ENCODE measurements around the gene C17orf100. TPM values are rescaled to one million over a fixed set of nuclear protein-coding genes. Genes with fewer than 3 reads are reported as not detected.

C17orf100 gene
- total and polyA plus RNA-seq, 2 of the 13 experiments (the other 11 are each of a cell fraction or from before 2014, with no cell fraction given): 3.6 to 8.7 TPM

- TF ChIP-seq, protein P1, sequence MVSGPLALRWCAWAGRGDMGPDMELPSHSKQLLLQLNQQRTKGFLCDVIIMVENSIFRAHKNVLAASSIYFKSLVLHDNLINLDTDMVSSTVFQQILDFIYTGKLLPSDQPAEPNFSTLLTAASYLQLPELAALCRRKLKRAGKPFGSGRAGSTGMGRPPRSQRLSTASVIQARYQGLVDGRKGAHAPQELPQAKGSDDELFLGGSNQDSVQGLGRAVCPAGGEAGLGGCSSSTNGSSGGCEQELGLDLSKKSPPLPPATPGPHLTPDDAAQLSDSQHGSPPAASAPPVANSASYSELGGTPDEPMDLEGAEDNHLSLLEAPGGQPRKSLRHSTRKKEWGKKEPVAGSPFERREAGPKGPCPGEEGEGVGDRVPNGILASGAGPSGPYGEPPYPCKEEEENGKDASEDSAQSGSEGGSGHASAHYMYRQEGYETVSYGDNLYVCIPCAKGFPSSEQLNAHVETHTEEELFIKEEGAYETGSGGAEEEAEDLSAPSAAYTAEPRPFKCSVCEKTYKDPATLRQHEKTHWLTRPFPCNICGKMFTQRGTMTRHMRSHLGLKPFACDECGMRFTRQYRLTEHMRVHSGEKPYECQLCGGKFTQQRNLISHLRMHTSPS (CRISPR knock-in tag; IDR thresholded peaks at IDR 0.05; ENCODE audit: low read depth): no peak
- TF ChIP-seq NFKB2 (CRISPR knock-in tag; IDR thresholded peaks at IDR 0.05; ENCODE audit: borderline replicate concordance): no peak
- no peak for TF ChIP-seq ZSCAN9 (CRISPR knock-in tag; IDR thresholded peaks at IDR 0.05; ENCODE audit: borderline replicate concordance)
- TF ChIP-seq PAXIP1 (CRISPR knock-in tag; conservative IDR thresholded peaks at IDR 0.05): peak; percentile 39
- TF ChIP-seq ZFY (CRISPR knock-in tag; IDR thresholded peaks at IDR 0.05): 0 out of 2 replicates have a peak, but pooled peaks have one; percentile 15
- no peak for TF ChIP-seq HDAC6 (IDR thresholded peaks at IDR 0.05; ENCODE audit: low read depth, low read length)
- TF ChIP-seq NR2F6 (IDR thresholded peaks at IDR 0.05): 0 out of 2 replicates have a peak, but pooled peaks have one; percentile 24
- peak; percentile 45; the same call in 1 of the 2 replicates for TF ChIP-seq NR2F6 (CRISPR knock-in tag; IDR thresholded peaks at IDR 0.05)
- no peak for TF ChIP-seq TEAD2 (CRISPR knock-in tag; IDR thresholded peaks at IDR 0.05)
- no peak for TF ChIP-seq ZNF431 (CRISPR knock-in tag; IDR thresholded peaks at IDR 0.05; ENCODE audit: borderline replicate concordance, low read depth)
- TF ChIP-seq KLF12 (CRISPR knock-in tag; IDR thresholded peaks at IDR 0.05; ENCODE audit: borderline replicate concordance): no peak
- no peak for TF ChIP-seq ZNF512 (CRISPR knock-in tag; IDR thresholded peaks at IDR 0.05)
- no peak for TF ChIP-seq KDM5B (CRISPR knock-in tag; IDR thresholded peaks at IDR 0.05; ENCODE audit: borderline replicate concordance)
- no peak for TF ChIP-seq MNT (IDR thresholded peaks at IDR 0.05)
- no peak for TF ChIP-seq MTF2 (CRISPR knock-in tag; IDR thresholded peaks at IDR 0.05; ENCODE audit: borderline replicate concordance)
These were observed 17.3 kb downstream of the C17orf100 start (continued) for GRCh38 chr17:6668727-6669425.
